Stomach (tissue), 9 donors: ENCODE measurements around the gene FRMPD2. TPM values are rescaled to one million over a fixed set of nuclear protein-coding genes. Genes with fewer than 3 reads are reported as not detected.

ENCODE experiments used
- DNase-seq, 2 donors: peaks; one replicate each; pipeline versions ENCODE4 v3.0.0 to v3.0.0-alpha.2; 2013 to 2019
- H3K27ac ChIP-seq, 5 donors: fragments of 200-600 bp in 4 of 5; sonication (generic) in 4 of 5; one replicate each; pipeline ENCODE4 v1.5.1; 2013 to 2019; ENCODE audit warnings: mild to moderate bottlenecking in 1 of 5, moderate library complexity in 1 of 5
- H3K27me3 ChIP-seq, 3 donors: fragments of 200-600 bp; sonication (generic); one replicate each; pipeline ENCODE4 v1.5.1; 2017 to 2019; ENCODE audit warnings: mixed run types in 1 of 3
- H3K36me3 ChIP-seq, 4 donors: fragments of 200-600 bp; sonication (generic); 1 replicate in 3 of 4; 2 replicates in 1 of 4; pipeline ENCODE4 v1.5.1; 2016 to 2019
- H3K4me1 ChIP-seq, 4 donors: fragments of 200-600 bp; sonication (generic); one replicate each; pipeline ENCODE4 v1.5.1; 2016 to 2019
- H3K4me3 ChIP-seq, 4 donors: fragments of 200-600 bp; sonication (generic) in 3 of 4; one replicate each; pipeline ENCODE4 v1.5.1; 2016 to 2019; ENCODE audit warnings: mild to moderate bottlenecking in 1 of 4
- H3K9me3 ChIP-seq, 4 donors: fragments of 200-600 bp; sonication (generic); one replicate each; pipeline ENCODE4 v1.5.1; 2016 to 2019
- CTCF ChIP-seq, 7 experiments: fragments of 450-650 bp in 4 of 7; fragments of 200-600 bp in 3 of 7; sonication (generic) in 3 of 7; IDR thresholded peaks; one replicate each; pipeline ENCODE4 v1.5.1; 2016 to 2019; ENCODE audit warnings: antibody characterized with exemption in 7 of 7, control low read depth in 2 of 7, mild to moderate bottlenecking in 1 of 7
- EP300 ChIP-seq: sonication (generic); formaldehyde crosslinking; IDR thresholded peaks from one replicate; pipeline ENCODE4 v1.6.1; 2017; ENCODE audit warnings: antibody characterized with exemption
- POLR2A ChIP-seq, 4 donors: fragments of 450-650 bp; IDR thresholded peaks; one replicate each; pipeline ENCODE4 v1.6.1; 2016; ENCODE audit warnings: antibody characterized with exemption in 4 of 4, control low read depth in 2 of 4, mild to moderate bottlenecking in 1 of 4, moderate library complexity in 1 of 4
- POLR2AphosphoS5 ChIP-seq, 3 donors: sonication (generic); formaldehyde crosslinking; IDR thresholded peaks; one replicate each; pipeline ENCODE4 v1.6.1; 2016; ENCODE audit warnings: antibody characterized with exemption in 3 of 3
- WGBS, 5 donors: extraction: QIAGEN DNeasy Blood & Tissue Kit in 3 of 5; methylation state at CpG; one replicate each; pipeline versions ENCODE4 v1.1.5 to v1.1.7; 2013 to 2018; 5-methylcytosine and 5-hydroxymethylcytosine counted together
- intact Hi-C: fragments of 100-400 bp; cut with DNase I; formaldehyde crosslinking; loops from one replicate; pipeline ENCODE4 v1.15.1; 2023; ENCODE audit warnings: low total_unique reads
- polyA plus RNA-seq, 3 donors: library from polyadenylated mRNA; stranded (reverse); fragments of 200-250 nt; gene quantifications; one replicate each; pipeline ENCODE4 v1.2.3, GENCODE V29; 2013
- total RNA-seq, 5 donors: library from RNA; depleted of rRNA; stranded (reverse); fragments of >200 nt; gene quantifications; one replicate each; pipeline versions ENCODE4 v1.1.0 to v1.2.3, GENCODE V29; 2014 to 2016
- donor health status: healthy with polysubstance abuse.
- donor health status: Bipolar disorder and iron deficiency.
- donor health status: healthy.

Gene FRMPD2
- total and polyA plus RNA-seq, 8 donors = under 0.01 to 0.15 (median 0.03) TPM; not detected in 4

- no peak for DNase-seq
- intact Hi-C loops = no loop called here
- Histone ChIP-seq H3K9me3 (no peaks in the 10 kb centered on the region), H3K27ac (no peak overlapping the region), H3K27me3 (no peaks in the 10 kb centered on the region), H3K4me1 (no peaks in the 10 kb centered on the region), H3K36me3 (no peaks in the 10 kb centered on the region), H3K4me3 (no peak overlapping the region)
- WGBS, 5 donors = 95 to 98% (median 97%) methylated on average over 2 of the region's 2 CpGs
- TF ChIP-seq POLR2AphosphoS5 (IDR thresholded peaks at IDR 0.05) = no peak
- no peak for TF ChIP-seq EP300
- no peak for TF ChIP-seq CTCF (IDR thresholded peaks at IDR 0.05)
- TF ChIP-seq POLR2A (IDR thresholded peaks at IDR 0.05) = no peak
These were observed 1.8 kb downstream of the FRMPD2 start for GRCh38 chr10:48272682-48273081.

GRCh38 chr10:48271047-48271730 lies 3.3 kb downstream of the FRMPD2 start:
- intact Hi-C loops = no loop called here
- Histone ChIP-seq H3K27me3 (no peaks in the 10 kb centered on the region), H3K9me3 (no peaks in the 10 kb centered on the region), H3K27ac (no peak overlapping the region), H3K36me3 (no peaks in the 10 kb centered on the region), H3K4me3 (no peak overlapping the region), H3K4me1 (no peaks in the 10 kb centered on the region)
- DNase-seq = no peak
- no peak for TF ChIP-seq POLR2AphosphoS5 (IDR thresholded peaks at IDR 0.05)
- TF ChIP-seq POLR2A (IDR thresholded peaks at IDR 0.05) = no peak
- TF ChIP-seq EP300 = no peak
- TF ChIP-seq CTCF (IDR thresholded peaks at IDR 0.05) = no peak
- WGBS, 5 donors = 50 to 58% (median 53%) methylated on average over 5 of the region's 5 CpGs

DNA sequence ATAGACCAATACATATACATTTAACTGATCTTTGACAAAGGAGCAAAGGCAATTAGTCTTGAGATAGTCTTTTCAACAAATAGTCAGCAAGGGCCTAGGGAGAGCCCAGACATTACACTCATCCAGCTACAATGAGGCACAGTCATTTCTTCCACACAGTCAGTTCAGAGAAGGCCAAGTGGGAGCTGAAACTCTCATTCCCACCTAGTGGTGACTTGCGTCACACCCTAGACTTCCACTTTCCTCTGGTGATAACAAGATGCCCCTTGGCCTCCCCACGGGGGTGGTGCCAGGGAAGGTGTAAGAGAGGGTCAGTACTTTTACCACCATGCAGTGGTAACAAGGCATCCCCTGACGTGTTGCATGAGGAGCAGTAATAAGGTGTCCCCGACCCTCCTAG lies 8.0 kb downstream of the FRMPD2 start:
- Histone ChIP-seq H3K4me3 (no peak overlapping the region), H3K4me1 (no peaks in the 10 kb centered on the region), H3K9me3 (no peaks in the 10 kb centered on the region), H3K27me3 (no peaks in the 10 kb centered on the region), H3K36me3 (no peaks in the 10 kb centered on the region), H3K27ac (no peak overlapping the region)
- WGBS, 5 donors = 67 to 74% (median 68%) methylated on average over 4 of the region's 4 CpGs
- no peak for TF ChIP-seq CTCF (IDR thresholded peaks at IDR 0.05)
- TF ChIP-seq POLR2A (IDR thresholded peaks at IDR 0.05) = no peak
- no peak for TF ChIP-seq POLR2AphosphoS5 (IDR thresholded peaks at IDR 0.05)
- no peak for TF ChIP-seq EP300
- DNase-seq = no peak
- intact Hi-C loops = no loop called here

DNA sequence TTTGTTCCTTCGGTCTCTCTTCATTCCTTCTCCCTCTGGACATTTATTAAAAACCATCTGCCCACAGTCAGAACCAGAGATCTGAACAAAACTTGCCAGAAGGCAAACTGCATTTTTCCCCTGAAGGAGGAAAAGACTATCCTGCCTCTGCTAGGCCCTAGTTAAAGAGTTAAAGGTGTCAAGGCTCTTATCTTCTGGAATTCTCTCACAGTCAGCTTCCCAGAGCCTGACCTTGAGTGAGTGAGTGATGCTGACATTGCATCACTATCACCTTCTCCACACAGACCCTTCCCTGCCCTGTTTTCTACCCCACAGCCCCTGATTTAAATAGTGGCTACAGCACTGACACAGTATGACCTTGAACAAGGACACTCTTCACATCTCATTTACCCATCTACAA lies 16.4 kb downstream of the FRMPD2 start:
- Histone ChIP-seq H3K9me3 (no peaks in the 10 kb centered on the region), H3K4me3 (no peak overlapping the region), H3K4me1 (no peaks in the 10 kb centered on the region), H3K36me3 (no peaks in the 10 kb centered on the region), H3K27me3 (no peaks in the 10 kb centered on the region), H3K27ac (no peak overlapping the region)
- WGBS, 5 donors = 63 to 90% (median 85%) methylated on average over 1 of the region's 1 CpG
- TF ChIP-seq POLR2AphosphoS5 (IDR thresholded peaks at IDR 0.05) (no peak), CTCF (IDR thresholded peaks at IDR 0.05) (no peak), EP300 (no peak), POLR2A (IDR thresholded peaks at IDR 0.05) (no peak)
- DNase-seq = no peak
- intact Hi-C loops = no loop called here
